HPDE6-E6E7 (cell line): Measurements from ENCODE around the gene FNDC3B.
"Not testable (repeated sequence)": the region's sequence is repeated elsewhere in the genome, so short reads cannot be mapped to it uniquely, and the experiment has no call there.

Experiments
- DNase-seq: peaks from one replicate; pipeline ENCODE4 v3.0.0; 2011; ENCODE audit warnings: missing footprints; ENCODE audit errors: extremely low spot score

Gene FNDC3B

DNA sequence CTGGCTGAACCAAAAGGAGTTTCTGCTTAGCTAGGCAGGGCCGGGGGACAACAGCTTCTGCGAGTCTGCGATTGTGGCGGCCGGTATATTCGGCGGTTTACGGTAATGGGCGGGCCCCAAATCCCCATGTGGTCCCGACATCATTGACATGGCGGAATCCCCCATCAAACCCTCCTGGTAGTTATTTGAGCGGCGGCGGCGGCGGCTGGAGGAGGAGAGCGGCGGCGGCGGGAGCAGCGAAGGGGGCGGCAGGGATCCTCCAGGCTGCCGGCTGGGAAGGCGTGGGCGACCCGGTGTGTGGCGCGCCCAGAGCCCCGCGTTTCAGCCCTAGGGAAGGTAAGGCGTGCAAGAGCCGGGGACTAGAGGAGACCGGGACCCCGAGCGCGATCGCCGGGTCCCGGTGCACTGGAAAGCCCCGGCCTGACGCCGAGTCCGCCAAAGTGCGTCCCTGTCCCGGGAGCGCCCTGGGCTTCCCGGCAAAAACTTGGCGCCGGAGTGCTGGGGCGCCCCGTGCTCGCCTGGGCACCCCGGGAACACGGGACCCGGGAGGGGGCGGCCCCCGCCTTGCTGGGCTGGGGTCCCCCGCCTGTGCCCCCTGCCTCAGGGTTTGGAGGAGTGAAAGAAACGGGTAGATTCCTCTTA lies at the start of gene FNDC3B:
Gene FNDC3B (plus strand): TSS at position 143 of the 642 bp plus-strand sequence. CDS start 72,902 bp downstream, outside the sequence.
- DNase-seq = peak; percentile 81

DNA sequence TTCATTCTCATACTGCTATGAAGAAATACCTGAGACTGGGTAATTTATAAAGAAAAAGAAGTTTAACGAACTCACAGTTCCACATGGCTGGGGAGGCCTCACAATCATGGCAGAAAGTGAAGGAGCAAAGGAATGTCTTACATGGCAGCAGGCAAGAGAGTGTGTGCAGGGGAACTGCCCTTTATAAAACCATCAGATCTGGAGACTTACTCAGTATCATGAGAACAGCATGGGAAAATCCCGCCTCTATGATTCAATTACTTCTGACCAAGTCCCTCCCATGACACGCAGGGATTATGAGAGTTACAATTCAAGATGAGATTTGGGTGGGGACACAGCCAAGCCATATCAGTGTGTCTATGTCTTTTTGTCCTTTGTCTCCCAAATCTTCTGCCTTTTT lies 49.1 kb upstream of the FNDC3B start:
- not testable (repeated sequence) for DNase-seq

DNA sequence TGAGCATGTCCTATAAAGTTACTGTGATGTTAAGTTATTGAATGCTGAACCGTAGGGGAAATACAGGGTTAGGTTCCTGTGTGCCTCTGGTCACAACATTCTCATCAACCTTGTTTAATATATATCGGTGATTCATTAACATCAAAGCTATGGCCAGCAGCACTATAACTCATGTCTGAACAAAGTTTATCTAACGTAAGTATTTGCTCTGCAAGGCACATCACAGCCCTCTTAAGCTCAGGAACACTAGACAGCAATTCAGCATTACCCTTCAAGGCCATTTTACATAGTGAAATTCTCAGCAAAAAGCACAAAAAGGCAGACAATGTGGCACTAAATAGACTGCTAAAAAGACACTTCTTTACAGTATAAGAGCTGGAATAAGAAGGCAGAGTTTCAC lies 48.2 kb upstream of the FNDC3B start:
- DNase-seq = no peak

DNA sequence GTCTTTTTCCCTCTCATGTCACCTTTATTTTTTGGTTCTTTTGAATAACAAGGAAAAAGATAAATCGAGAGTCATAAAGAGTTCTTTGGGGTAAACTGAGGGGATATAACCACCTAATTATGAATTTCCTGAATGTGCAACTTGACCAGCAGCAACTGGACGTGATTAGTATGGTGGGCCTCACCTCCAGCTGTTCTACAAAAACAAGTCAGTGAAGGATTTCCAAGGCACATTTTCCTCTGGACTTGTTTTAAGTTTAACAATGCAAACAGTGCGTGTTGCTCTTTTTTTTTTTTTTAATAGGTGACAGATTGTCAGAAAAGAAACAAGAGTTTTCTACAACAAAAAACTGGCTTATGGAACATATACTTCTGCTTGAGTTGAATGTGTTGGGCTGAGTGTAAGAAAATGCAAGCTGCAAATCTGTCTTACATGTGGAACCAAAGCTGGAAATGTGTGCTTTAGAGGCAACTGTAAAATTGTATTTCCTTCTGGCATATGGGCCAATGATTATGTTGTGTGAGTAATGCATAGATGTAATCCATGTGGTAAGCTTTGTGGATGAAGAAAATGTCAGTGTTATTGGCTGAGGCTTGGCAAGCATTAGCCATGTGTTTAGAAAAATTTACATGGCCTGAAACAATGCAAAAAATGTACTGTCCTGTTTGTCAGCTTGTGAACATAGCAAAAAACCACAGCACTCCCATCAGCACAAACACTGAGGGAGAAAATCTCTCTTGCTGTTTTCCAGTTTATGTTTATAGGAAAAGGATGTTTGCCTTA lies 44.5 kb upstream of the FNDC3B start:
- no peak for DNase-seq

- DNase-seq = no peak
Observed at GRCh38 chr3:171995486-171995885, 43.9 kb upstream of the FNDC3B start.

GRCh38 chr3:171996178-171996817 lies 43.1 kb upstream of the FNDC3B start:
- no peak for DNase-seq

DNA sequence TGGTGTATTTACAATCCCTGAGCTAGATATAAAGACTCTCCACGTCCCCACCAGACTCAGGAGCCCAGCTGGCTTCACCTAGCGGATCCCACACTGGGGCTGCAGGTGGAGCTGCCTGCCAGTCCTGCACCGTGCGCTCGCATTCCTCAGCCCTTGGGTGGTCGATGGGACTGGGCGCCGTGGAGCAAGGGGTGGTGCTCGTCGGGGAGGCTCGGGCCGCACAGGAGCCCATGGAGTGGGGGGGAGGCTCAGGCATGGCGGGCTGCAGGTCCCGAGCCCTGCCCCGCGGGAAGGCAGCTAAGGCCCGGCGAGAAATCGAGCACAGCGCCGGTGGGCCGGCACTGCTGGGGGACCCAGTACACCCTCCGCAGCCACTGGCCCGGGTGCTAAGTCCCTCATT lies 40.6 kb upstream of the FNDC3B start:
- not testable (repeated sequence) for DNase-seq

- not testable (repeated sequence) for DNase-seq
Observed at GRCh38 chr3:172001616-172002015, 37.8 kb upstream of the FNDC3B start.

GRCh38 chr3:172002512-172003078 lies 36.8 kb upstream of the FNDC3B start:
- DNase-seq = no peak

GRCh38 chr3:172003146-172003545 lies 36.2 kb upstream of the FNDC3B start:
- no peak for DNase-seq

DNA sequence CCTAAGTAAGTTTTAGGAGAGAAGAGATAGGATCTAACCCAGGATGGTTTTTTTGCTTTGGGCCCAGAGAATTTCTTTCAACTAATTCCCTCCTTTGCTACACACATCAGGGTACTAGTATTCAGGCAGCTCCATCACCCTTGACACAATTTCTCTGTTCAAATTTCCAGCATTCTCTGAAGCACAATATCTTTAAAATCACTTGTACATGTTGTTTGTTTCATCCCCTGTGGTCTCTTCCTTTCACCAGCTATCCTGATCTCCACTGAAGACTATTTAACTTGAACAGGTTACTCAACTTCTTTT lies 32.4 kb upstream of the FNDC3B start:
- DNase-seq = no peak

- DNase-seq = no peak
Observed at GRCh38 chr3:172009803-172010202, 29.6 kb upstream of the FNDC3B start.

GRCh38 chr3:172012775-172013174 lies 26.6 kb upstream of the FNDC3B start:
- DNase-seq = no peak

GRCh38 chr3:172014145-172014544 lies 25.2 kb upstream of the FNDC3B start:
- DNase-seq = no peak

GRCh38 chr3:172018364-172018763 lies 21.0 kb upstream of the FNDC3B start:
- DNase-seq = no peak

GRCh38 chr3:172020763-172021162 lies 18.6 kb upstream of the FNDC3B start:
- no peak for DNase-seq

DNA sequence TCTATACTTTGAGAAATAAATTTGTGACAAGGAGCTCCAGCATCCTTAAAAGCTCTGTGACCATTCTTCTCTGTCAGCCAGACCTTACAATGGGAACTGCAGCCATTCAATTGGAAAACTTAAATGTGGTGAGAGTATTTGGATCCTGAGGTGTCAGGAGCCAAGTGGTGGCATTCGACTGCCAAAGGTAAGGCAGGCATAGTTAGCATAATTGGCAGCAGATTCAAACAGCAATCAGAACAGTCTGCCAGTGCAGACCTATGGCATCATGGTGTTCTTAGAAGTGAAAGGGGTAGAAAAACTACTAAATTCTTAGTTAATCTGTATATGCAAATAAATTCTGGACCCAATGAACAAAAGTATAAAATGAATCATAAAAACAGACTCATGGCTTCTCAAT lies 18.2 kb upstream of the FNDC3B start:
- no peak for DNase-seq

DNA sequence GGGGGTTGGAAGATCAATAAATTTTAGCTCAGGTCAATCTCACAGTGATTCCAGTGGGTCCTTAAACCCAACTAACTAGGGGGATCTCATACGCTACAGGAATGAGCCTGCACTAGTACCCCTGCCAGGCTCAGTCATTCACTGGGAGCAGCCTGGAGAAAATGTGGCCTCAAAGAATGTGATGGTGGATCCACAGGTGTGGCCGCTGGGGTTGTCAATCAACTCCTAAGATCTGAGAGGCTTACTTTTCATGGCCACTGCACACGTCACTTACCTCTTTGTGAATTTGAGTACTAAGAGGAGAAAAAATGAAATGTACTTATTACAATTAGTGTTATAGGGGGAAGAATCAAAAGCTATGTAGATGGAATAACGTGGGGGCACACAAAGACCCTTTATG lies 17.5 kb upstream of the FNDC3B start:
- no peak for DNase-seq

- no peak for DNase-seq
Observed at GRCh38 chr3:172023915-172024314, 15.5 kb upstream of the FNDC3B start.

GRCh38 chr3:172024679-172025078 lies 14.7 kb upstream of the FNDC3B start:
- DNase-seq = no peak

GRCh38 chr3:172029425-172030098 lies 9.8 kb upstream of the FNDC3B start:
- DNase-seq = no peak

- DNase-seq = no peak
Observed at GRCh38 chr3:172030181-172030580, 9.2 kb upstream of the FNDC3B start.
